ENCODE measurements around the gene MASP1. TPM values are rescaled to one million over a fixed set of nuclear protein-coding genes. Genes with fewer than 3 reads are reported as not detected.

Gene MASP1
- total RNA-seq, 1 experiment from 2014 or later, result not detected

- DNase-seq (ENCODE audit: low read depth), result peak; percentile 87
Observed at GRCh38 chr3:187186801-187187421, 104.6 kb downstream of the MASP1 start.

DNA sequence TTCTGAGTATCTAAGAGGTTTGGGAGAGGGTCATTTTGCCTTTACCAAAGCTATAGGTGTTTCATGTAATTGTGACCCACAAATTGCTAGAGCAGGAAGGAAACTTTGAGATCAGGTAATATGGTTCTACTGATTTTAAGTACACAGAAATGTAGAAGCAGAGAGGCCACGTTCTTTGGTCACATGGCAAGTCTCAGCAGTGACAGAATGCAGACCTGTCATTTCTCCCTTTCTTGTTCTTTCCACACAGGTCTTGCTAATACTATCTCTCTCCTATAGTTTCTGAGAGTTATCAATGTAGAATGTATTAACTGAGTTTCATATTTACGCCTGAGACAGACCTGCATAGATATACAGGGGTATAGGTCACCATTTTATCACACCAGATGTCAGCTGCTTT lies 105.2 kb downstream of the MASP1 start:
- DNase-seq (ENCODE audit: low read depth), result no peak

- DNase-seq (ENCODE audit: low read depth), result no peak
Observed at GRCh38 chr3:187185759-187186158, 105.8 kb downstream of the MASP1 start.

Other genes starting within 250 kb of the MASP1 start
- 44.2 and 62.6 TPM in 2 replicates for gene RPL39L, start 152.2 kb downstream of the MASP1 start, total RNA-seq (2014; rRNA removed; shearing (Covaris generic))
- not detected in 2 replicates for gene RTP1, start 94.3 kb downstream of the MASP1 start, total RNA-seq (2014; rRNA removed; shearing (Covaris generic))
- gene RTP4, start 76.6 kb upstream of the MASP1 start, total RNA-seq (2014; rRNA removed; shearing (Covaris generic)), result 2.0 and 5.2 TPM in 2 replicates